Left forelimb (tissue), 1 donor: ENCODE measurements around the gene PRXL2C.
"Not testable (repeated sequence)": the region's sequence is repeated elsewhere in the genome, so short reads cannot be mapped to it uniquely, and the experiment has no call there.

Experiments used
- DNase-seq: peaks from one replicate; pipeline ENCODE4 v3.0.0-alpha.2; 2018; ENCODE audit warnings: low spot score

PRXL2C gene, protein sequence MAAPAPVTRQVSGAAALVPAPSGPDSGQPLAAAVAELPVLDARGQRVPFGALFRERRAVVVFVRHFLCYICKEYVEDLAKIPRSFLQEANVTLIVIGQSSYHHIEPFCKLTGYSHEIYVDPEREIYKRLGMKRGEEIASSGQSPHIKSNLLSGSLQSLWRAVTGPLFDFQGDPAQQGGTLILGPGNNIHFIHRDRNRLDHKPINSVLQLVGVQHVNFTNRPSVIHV

DNA sequence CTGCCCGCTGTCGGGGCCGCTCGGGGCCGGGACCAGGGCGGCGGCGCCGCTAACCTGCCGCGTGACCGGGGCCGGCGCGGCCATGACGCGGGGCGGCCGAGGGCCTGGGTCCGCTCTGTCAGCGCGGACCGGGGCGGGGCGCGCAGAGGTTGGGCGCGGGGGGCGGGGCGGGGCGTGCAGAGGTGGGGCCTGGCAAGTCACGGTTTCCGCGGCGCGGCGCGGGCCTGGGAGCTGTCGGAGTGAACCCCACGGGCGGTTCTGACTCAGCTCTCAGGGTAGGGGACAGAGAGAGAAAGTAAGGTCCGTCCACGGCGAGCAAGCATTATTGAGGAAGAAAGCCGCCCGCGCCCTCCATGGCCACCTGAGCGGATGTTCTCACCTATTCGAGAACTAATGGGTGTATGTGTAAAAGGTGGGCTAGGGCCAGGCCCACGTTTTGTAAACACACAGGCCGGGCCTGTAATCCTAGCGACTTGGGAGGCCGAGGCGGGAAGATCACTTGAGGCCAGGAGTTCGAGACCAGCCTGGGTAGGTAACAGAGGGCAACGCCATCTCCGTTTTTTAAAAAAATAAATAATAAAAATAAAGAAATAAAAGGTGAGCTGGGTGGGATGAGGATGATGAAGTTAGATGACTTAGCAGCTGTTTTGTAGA, at the start of gene PRXL2C:
PRXL2C (minus strand) TSS at position 120 of the 654 bp plus-strand sequence; CDS start at position 84, 36 bp downstream.
- peak; percentile 85 for DNase-seq

- not testable (repeated sequence) for DNase-seq
These were observed 45.7 kb upstream of the PRXL2C start for GRCh38 chr9:96700721-96701375.

DNA sequence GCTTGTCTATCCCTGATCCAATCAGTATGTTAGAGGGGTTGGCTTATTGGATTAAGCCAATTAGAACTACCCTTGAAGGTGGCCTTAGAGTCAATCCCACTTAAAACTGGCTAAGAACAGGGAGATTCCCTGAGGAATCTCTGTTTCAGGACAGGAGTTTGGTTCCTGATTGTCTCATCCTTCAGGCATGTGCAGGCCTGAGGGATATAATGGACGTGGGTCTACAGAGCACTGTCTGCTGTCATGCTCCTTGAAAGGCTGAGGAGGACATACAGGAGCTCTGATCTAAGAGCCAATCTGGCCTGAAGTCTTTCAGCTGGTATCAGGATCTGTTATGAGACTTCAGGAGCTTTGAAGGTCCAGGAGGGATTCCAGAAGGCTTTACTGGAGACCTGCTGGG, 36.2 kb upstream of the PRXL2C start:
- DNase-seq = no peak

DNA sequence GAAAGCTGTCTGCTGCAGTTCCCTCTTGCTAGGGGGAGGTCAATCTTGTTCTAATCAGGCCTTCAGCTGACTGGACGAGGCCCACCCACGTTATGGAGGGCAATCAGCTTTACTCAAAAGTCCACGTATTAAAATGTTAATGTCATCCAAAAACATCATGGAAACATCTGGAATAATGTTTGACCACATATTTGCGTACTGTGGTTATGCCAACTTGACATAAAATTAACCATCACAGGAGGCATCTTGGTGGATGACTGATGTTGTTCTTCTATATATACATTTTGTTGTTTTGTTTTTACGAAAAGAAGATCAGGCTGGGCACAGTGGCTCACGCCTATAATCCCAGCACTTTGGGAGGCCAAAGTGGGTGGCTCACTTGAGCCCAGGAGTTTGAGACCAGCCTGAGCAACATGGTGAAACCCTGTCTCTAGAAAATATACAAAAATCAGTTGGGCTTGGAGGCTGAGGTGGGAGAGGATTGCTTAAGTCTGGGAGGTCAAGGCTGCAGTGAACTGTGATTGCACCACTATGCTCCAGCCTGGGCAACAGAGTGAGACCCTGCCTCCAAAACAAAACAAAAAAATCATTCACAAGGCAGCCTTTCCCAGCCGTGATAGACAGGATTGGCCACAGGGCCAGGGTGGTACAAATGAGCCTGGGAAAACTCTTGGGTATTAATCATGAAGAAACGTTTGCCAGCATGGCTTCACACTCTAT, 33.8 kb upstream of the PRXL2C start:
- DNase-seq = no peak

DNA sequence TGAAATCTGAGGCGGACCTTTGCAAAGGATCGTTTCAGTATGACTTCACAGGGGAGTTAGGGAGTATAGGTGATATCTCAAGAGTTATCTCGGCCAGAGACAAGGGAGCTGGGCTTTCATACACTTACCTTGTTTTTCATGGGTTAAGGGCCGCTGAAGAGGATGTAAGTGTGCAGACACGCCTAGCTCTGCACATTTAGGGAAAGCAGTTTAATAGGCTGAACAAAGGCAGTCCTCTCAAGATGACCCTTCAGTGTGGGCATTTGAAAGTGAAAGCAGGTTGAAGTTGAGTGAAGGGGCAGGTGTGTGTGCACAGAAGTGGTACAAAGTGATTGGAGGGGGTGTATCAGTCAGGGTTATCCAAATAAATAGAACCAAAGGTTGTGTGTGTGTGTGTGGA, 33.1 kb upstream of the PRXL2C start:
- DNase-seq = no peak

DNA sequence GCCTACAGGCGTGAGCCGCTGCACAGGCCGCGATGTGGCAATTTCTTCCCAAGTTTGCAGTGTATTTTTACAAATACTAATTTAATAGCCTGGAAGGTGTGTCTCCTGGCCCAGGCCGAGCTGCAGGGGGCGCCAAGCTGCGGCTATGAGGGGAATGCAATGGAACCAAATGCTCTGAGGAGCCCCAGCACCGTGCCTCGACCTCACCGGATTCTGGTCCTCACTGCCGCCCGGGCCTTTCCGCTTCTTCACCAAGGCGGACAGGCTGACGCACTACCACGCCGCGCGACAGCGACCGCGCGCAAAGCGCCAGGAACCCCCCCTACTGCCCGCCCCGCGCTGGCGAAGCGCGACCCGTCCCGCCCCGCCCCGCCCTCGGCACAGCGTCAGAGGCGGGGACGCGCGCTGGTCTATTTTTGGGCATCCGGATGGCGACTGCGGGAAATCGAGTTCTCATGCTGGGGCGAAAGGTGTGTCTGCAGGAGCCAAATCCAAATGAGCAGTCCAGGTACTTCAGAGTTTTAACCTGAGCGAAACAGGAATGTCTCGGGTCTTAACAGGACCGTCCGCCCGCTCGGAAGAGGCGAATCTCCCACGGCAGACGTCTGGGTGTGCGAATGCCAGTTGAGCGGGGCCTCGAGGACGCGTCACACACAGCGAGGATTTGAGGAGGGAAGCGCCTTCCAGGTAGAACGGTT, 31.7 kb upstream of the PRXL2C start:
- DNase-seq = peak; percentile 88

- DNase-seq = no peak
These were observed 25.8 kb upstream of the PRXL2C start for GRCh38 chr9:96680812-96681499.

- DNase-seq = no peak
These were observed 19.9 kb upstream of the PRXL2C start for GRCh38 chr9:96674906-96675538.

- not testable (repeated sequence) for DNase-seq
These were observed 18.7 kb upstream of the PRXL2C start for GRCh38 chr9:96673786-96674185.

DNA sequence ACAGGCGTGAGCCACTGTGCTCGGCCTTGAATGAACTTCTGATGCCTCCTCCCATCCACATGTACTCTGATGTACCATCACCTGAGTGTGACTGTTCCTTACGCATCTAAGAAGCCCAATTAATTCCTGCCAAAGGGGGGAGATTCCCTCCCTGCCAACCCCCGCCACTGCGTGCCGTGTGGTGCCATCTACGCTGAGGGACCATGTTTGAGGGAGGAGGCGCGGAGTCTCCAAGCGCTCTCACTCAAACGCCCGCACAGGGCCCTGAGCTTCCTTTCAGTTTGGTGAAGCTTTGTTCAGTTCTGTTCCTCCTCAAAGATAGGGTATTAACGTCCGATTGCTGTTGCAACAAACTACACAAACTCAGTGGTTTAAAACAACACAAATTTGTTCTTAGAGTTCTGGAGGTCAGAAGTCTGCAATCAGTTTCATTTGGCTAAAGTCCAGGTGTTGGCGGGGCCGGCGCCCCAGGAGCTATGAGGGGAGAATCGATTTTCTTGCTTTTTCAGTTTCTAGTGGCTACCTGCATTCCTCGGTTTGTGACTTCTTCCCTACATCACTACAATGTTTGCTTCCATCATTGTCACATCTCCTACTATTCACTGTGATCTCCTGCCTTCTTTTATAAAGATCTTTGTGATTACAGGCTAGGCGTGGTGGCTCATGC, 13.9 kb upstream of the PRXL2C start:
- no peak for DNase-seq

GRCh38 chr9:96667363-96667728, 12.2 kb upstream of the PRXL2C start:
- DNase-seq = no peak

GRCh38 chr9:96666653-96667362, 11.7 kb upstream of the PRXL2C start:
- DNase-seq = not testable (repeated sequence)

GRCh38 chr9:96665789-96666188, 10.7 kb upstream of the PRXL2C start:
- no peak for DNase-seq

- DNase-seq = no peak
These were observed 8.5 kb upstream of the PRXL2C start for GRCh38 chr9:96663506-96664120.

GRCh38 chr9:96661711-96662110, 6.6 kb upstream of the PRXL2C start:
- no peak for DNase-seq

DNA sequence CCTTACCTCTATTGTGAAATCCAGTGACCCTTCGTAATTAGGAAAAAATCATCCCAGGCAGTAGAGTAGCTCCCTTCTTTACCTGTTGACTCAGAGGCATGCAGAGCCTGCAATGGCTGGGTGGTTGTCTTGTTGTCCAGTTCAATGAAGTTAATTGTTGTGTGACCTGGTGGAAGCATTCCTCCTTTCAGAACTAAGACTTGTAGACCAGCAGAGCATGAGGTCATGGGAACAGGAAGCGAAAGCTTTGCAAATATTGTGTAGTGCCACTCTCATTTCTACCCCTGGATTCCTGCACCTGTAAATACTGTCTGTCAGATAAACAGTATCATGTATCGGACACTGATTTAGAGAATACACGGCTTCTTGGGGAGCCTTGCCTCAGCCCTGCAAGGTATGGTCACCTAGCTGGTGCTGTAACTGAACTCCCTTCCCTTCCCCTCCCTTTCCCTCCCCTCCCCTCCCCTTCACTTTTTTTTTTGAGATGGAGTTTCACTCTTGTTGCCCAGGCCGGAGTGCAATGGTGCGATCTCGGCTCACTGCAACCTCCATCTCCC, 5.7 kb upstream of the PRXL2C start:
- no peak for DNase-seq

- peak; percentile 84 for DNase-seq
These were observed 493 bp downstream of the PRXL2C start for GRCh38 chr9:96654450-96655197.

GRCh38 chr9:96651626-96652025, 3.5 kb downstream of the PRXL2C start:
- DNase-seq = no peak
